ENCODE measurements around the gene GRIK4.
"Not testable (repeated sequence)": the region's sequence is repeated elsewhere in the genome, so short reads cannot be mapped to it uniquely, and the experiment has no call there.

The GRIK4 gene

GRCh38 chr11:120747850-120748814, 236.6 kb downstream of the GRIK4 start:
- no peak for DNase-seq (ENCODE audit: low spot score)

DNA sequence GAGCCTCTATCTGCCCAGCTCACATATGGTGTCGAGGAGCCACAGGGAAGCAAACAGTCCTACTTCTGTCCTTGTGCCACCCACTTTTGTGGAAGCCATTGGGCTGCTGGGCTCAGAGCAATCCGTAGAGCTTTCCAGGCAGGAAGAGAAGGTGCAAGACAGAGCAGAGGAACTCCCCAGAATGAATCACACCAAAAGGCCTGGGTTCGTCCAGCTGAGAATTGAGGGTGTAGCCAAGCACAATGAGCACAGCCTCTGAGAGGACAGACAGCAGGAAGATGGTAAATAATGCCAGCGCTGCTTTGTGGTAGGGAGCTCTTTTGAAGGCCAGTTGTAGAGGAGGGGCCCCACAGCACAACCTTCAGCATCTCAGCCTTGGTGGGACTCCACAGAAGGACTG, 237.8 kb downstream of the GRIK4 start:
- DNase-seq (ENCODE audit: low spot score) = no peak

- DNase-seq (ENCODE audit: low spot score) = no peak
Observed at GRCh38 chr11:120750647-120751549, 239.3 kb downstream of the GRIK4 start.

GRCh38 chr11:120751550-120751949, 240.0 kb downstream of the GRIK4 start:
- no peak for DNase-seq (ENCODE audit: low spot score)

DNA sequence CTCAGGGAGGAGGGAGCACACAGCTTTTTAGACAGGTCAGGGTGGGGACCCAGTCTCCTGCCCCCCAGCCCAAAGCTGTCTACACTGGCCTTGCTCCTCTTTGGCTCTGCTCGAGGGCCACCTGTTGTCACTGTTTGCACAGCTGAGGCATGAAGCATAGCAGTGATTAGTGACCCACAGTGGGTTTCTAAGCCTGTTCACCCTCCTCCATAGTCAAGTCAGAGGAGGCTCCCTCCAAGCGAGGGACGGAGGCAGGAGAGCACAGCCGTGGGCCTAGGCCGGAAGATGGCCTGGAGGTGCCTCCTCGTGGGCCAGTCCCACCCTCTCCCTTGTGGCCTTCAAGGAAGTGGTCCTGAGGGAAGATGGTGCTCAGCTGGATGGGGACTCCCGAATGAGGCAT, 241.1 kb downstream of the GRIK4 start:
- DNase-seq (ENCODE audit: low spot score) = no peak

DNA sequence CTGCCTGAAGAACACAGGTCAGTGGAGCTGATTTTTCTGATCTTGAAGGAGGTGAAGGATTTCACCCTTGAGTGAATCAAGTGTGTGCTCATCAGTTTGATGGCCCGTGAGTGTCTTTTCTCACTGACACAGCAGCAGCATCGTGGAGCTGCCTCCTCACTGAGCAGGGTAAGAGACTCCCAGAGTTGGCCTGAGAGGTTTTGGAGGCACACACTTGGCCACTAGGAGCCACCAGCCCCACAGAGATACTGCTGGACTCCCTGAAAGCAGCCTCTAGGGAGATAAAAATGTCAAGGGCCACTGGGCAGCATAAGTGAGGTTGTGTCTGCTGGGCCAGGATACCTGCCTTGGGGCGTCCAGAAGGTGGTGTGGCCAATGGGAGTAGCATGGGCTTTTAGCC, 245.4 kb downstream of the GRIK4 start:
- DNase-seq (ENCODE audit: low spot score) = no peak

DNA sequence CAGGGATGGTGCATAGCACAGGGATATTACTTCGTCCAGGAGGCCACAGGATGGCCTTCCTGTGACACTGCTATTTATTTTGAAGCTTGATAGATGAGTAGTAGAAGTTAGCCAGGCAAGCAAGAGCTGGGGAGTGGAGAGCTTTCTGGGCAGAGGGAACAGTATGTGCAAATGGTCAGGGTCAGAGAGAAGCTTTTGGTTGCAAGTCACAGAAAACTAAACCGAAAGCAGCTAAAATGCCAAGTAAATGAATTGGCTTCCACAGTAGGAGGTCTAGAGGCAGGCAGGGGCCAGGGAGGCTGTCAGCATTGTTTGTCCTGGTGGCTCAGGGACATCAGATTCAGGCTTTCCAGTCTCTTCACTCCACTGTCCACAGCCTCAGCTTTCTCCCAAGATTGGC, 247.5 kb downstream of the GRIK4 start:
- DNase-seq (ENCODE audit: low spot score) = no peak

- not testable (repeated sequence) for DNase-seq (ENCODE audit: low spot score)
Observed at GRCh38 chr11:120765710-120766109, 254.2 kb downstream of the GRIK4 start.

DNA sequence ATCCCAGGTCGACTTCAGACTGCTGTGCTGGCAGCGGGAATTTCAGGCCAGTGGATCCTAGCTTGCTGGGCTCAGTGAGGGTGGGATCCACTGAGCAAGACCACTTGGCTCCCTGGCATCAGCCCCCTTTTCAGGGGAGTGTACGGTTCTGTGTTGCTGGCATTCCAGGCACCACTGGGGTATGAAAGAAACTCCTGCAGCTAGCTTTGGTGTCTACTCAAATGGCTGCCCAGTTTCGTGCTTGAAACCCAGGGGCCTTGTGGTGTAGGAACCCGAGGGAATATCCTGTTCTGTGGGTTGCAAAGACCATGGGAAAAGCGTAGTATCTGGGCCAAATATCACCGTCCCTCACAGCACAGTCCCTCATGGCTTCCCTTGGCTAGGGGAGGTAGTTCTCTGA, 254.8 kb downstream of the GRIK4 start:
- DNase-seq (ENCODE audit: low spot score) = no peak

DNA sequence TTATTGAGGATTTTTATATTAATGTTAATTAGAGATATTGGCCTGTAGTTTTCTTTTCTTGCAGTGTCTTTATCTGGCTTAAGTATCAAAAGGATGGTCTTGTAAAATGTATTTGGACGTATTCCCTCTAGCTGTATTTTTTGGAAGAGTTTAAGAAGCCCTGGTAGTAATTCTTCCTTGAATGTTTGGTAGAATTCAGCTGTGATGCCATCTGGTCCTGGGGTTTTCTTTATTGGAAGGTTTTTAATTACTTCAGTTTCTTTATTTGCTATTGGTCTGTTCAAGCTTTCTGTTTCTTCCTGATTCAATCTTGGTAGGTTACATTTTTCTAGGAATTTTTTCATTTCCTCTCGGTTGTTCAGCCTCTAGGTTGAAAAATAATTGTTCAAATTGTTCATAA, 257.4 kb downstream of the GRIK4 start:
- DNase-seq (ENCODE audit: low spot score) = no peak

DNA sequence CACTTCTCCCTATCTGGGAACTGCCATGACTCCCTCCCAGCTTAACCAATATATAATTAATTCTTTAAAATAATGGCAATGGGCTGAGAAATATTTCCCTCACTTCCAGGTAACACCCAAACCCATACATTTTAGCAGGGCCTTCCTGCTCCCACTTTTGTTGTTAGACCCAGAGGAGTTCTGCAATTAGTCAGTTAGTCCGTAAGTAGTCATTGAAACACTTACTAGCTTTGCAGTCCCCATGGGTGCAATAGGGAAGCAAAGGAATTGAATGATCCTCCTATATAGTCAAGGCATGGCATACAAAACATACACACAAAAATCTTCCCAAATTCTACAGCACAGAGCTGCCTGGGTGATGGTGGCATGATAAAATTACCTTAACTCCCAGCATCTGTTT, 258.4 kb downstream of the GRIK4 start:
- no peak for DNase-seq (ENCODE audit: low spot score)

DNA sequence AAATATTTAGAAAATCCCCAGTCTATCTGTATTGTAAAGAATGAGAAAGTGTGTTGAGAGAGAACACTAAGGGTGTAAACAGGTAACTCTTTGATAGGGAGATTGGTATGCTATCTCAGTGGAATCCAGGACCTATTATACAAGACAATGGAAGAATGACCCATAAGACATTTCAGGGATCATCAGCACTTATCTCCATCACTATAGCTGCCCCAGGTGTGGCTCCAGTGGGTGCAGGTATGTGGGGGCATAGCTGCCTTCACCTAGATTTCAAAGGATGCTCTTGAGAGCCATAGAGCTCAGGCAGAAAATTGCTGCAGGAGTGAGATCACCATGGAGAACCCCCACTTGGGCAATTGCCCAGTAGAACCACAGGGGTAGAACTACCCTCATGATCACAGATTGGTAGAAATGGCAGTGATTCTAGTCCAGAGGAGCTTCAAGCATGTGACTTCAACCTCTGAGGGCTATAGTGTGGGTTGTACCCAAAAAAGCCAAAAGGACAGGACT, 260.1 kb downstream of the GRIK4 start:
- no peak for DNase-seq (ENCODE audit: low spot score)

GRCh38 chr11:120773501-120774031, 262.0 kb downstream of the GRIK4 start:
- no peak for DNase-seq (ENCODE audit: low spot score)

GRCh38 chr11:120774591-120775386, 263.2 kb downstream of the GRIK4 start:
- DNase-seq (ENCODE audit: low spot score) = no peak

DNA sequence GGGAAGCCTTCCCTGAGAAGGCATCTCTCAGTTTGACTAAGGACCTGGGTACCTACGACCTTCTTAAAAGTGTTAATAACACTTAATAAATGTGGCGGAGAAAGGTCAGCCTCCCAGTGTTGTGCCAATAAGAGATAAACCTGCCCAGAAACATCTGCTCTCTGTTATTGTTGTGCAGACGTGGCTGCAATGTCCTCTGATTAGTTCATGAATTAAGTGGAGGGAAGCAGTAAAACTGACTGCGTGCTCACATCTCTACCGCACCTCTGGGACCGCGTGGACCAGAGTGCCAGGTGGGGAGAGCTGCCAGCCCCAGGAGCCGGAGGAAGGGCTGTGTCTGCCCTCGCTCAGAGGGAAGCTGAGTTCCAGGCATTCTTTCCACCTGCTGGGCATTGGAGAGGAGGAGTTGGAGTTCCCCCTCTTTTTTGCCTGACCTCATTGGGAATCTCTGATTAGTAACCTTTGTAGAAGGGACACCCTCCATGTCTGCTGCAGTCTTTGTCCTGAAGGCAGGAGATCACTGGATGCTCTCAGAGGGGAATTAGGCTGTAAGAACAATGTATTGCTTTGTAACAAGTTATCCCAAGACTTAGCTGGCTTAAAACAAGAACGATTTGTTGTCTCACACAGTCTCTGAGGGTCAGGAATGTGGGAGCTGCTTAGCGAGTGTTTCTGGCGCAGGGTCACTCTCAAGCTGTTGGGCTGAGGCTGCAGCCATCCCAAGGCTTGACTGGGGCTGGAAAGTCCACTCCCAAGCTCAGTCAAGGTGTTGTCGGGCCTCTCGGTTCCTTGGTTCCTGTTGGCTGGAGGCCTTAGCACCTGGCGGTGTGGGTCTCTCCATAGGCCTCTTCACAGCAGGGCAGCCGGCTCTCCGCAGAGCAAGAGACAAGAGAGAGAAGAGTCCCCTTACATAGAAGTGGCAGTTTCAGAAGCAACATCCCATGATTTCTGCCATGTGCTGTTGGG, 264.7 kb downstream of the GRIK4 start:
- DNase-seq (ENCODE audit: low spot score) = no peak

DNA sequence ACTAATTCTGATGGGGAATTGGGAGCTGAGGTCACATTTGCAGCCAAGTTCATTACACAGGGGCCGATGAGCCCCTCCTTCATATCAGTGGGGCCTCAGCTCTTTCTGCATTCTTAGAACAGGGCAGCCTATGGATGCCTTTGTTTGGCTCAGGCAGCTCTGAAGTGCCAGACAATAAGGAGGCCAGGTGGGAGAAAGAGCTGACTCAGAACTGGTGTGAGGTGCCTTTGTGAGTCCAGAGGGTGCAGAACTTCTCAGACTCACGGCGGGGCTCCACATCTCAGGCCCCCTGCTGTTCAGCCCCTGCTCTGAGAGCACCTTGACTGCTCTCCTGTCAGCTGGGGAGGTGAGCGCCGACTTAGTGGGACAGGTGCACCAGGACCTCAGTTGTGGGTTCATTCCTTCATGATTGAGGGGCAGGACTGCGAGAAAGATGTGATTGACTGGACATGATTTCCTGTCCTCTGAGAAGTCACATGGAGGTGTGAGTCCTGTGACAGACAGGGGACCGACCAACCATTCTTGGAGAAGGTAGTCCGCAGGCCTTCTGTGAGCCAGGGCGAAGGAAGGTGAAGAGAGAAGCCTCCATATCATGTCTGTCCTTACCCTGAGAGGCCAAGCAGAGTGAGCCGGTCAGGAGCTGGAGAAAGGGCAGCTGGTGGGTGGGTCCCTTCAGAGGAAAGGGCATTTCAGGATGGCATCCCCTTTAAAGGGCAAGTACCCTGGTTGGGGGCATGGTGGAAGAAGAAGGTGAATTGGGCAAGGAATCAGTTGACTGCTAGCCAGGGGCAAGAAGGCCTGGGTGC, 267.3 kb downstream of the GRIK4 start:
- DNase-seq (ENCODE audit: low spot score) = no peak

- no peak for DNase-seq (ENCODE audit: low spot score)
Observed at GRCh38 chr11:120780239-120780638, 268.7 kb downstream of the GRIK4 start.

DNA sequence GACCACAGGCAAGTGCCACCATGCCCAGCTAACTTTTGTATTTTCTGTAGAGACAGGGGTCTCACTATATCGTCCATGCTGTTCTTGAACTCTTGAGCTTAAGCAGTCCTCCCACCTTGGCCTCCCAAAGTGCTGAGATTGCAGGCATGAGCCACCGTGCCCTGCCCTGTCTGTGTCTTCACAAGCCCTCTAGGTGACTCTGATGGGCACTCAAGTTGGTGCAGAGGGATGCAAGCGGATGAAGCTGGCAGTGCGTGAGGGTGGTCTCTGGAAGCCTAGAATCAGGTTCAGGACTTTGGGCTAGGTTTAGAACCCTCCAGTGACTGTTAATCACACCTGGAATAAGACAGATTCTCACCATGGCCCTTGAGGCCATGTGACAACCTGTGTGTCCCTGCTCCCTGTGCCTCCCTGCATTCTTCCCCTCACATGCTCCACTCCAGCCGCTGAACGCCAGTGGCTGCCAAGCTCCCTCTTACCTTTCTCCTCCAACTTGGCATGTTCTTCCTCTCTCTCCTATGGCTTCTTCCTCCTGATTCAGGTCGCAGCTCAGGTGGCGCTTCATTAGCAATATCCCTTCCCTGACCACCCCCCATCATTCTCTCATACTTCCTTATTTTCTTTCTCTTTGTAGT, 270.1 kb downstream of the GRIK4 start:
- no peak for DNase-seq (ENCODE audit: low spot score)

Data from hematopoietic multipotent progenitor cell treated with erythropoietin and hydrocortisone succinate and interleukin-3 and kit ligand, for 17 days (in vitro differentiated cells).